Adipocyte (in vitro differentiated cells): Measurements from ENCODE around the gene HIRA.

Experiments
- DNase-seq: peaks from one replicate; pipeline ENCODE4 v3.0.0-alpha.2; 2015; ENCODE audit warnings: low read depth
- H3K27me3 ChIP-seq: replicated peaks from 2 replicates; pipeline ENCODE4 v1.7.0; 2013; ENCODE audit warnings: mild to moderate bottlenecking, low read length, moderate library complexity; ENCODE audit not compliant: control insufficient read depth, insufficient read depth
- H3K36me3 ChIP-seq: 2 replicates; pipeline ENCODE4 v1.7.0; 2013; ENCODE audit warnings: low read length, mild to moderate bottlenecking, moderate library complexity; ENCODE audit not compliant: control insufficient read depth, insufficient read depth, severe bottlenecking
- H3K4me1 ChIP-seq: 2 replicates; pipeline ENCODE4 v1.7.0; 2013; ENCODE audit warnings: mild to moderate bottlenecking, low read length, moderate library complexity; ENCODE audit not compliant: control insufficient read depth, insufficient read depth
- H3K4me3 ChIP-seq: 2 replicates; pipeline ENCODE4 v1.7.0; 2013; ENCODE audit warnings: mild to moderate bottlenecking, low read length, moderate library complexity
- H3K9ac ChIP-seq: 2 replicates; pipeline ENCODE4 v1.7.0; 2013; ENCODE audit warnings: mild to moderate bottlenecking, low read length, moderate library complexity
- H3K9me3 ChIP-seq: 2 replicates; pipeline ENCODE4 v1.7.0; 2013; ENCODE audit warnings: mild to moderate bottlenecking, low read length, moderate library complexity; ENCODE audit not compliant: control insufficient read depth

HIRA gene

DNA sequence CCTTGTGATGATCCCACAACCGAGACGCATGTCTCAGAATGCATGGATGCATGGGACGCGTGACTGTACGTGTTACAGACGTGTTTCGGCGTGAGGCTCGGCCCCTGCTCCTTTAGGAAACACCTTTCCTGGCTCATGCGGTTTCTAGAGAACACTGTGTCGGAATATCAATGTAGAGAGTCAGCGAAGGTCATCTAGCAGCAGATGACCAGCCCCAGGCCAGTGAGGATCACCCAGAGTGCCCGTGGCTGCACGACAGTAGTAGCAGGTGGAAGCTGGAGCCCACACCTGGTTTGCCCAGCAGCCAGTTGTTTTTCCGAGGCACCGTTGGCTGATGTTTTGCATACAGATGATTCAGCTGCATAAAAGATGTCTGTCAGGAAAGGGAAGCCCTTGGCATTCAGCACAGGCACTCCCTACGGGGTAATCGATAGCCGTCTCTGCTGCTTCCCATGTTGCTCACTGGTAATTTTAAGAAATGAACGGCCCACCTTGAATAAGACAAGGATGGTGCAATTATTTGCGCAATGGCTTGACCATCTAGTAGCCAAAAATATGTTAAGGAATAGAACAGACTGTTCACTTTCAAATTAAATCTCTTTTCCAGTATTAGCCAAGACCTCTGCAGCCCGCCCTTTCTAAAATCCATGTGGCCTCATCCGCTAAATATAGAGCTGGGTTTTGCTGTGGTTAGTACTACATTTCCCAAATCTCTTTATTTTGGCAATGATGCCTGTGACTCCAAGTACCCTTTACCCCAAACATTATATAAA, 138.9 kb downstream of the HIRA start:
- Histone ChIP-seq H3K9ac (peak overlapping the region; percentile 94), H3K4me3 (peak overlapping the region; percentile 83), H3K36me3 (no peaks in the 10 kb centered on the region), H3K9me3 (no peaks in the 10 kb centered on the region), H3K27me3 (no peaks in the 10 kb centered on the region), H3K4me1 (peaks cover 63% of the 10 kb centered on the region)
- DNase-seq, result peak; percentile 24

DNA sequence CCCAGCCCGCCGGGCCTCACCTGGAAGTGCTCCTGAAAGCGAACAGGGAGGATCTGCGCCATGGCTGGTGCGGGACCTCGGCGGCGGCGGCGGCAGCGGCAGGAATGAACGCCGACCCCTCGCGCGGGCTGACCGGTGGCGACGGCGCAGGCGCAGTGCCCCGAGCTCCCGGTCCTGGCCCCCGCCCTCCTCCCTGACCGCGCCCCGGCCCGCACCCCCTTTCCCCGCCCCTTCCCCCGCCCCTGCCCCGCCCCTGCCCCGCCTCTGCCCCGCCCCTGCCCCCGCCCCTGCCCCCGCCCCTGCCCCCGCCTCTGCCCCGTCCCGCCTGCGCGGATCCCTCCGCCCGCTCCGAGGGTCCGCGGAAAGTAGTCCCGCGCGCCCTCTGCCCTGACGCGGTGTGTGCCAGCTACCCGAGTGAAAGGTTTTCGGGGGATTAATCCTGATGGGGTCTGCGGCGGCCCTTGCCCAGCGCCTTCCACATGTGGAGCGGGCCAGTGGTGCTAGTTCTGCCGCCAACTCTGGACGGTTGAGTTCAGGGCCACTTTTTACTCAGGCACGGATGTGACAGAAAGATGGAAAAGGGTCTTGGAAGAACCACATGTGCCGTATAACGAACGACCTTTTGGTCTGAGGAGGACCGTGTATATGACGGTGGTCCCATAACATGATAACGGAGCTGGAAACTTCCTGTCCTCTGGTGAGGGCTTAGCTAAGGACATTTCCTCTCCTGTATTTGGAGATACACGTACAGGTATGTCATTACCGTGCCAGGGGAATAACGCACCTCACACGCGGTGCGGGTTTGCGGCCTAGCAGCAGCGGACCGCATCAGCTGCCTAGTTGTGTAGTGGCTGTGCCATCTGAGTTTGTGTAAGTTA, 139.7 kb downstream of the HIRA start, which contains the start of gene CLTCL1:
Gene CLTCL1, minus strand, starts transcription at position 140 of the 878 bp plus-strand sequence. Its CDS starts 78 bp downstream, at position 62.
- H3K4me3 ChIP-seq, result peak within 1 kb of the TSS; percentile 91
- H3K4me1 ChIP-seq, result peaks cover 70% of the 10 kb centered on the region
- H3K9me3 ChIP-seq, result no peaks in the 10 kb centered on the region
- peak within 1 kb of the TSS; percentile 94 for H3K9ac ChIP-seq
- H3K27me3 ChIP-seq, result no peaks in the 10 kb centered on the region
- peak; percentile 93 for DNase-seq
- no peaks in the 10 kb centered on the region for H3K36me3 ChIP-seq

DNA sequence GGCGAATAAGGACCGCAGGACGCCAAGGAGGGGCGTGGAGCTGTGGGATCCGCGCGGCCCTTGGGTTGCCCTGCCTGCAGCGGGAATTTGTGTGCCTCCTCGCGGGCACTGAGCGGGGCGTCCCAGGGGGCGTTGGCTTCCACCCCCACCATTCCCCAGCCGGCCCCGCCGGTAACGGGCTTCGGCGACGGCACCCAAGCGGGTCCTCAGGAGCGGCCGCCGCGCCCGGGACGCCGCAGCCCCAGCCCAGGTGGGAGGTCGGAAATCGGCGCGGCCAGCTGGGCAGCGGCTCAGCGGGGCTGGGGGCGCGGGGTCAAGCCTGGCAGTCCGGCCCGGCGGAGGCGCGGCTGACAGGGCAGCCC, 140.3 kb downstream of the HIRA start:
- peak overlapping the region; percentile 88 for H3K9ac ChIP-seq
- peaks cover 70% of the 10 kb centered on the region for H3K4me1 ChIP-seq
- no peaks in the 10 kb centered on the region for H3K27me3 ChIP-seq
- H3K4me3 ChIP-seq, result peak overlapping the region; percentile 91
- DNase-seq, result peak; percentile 73
- no peaks in the 10 kb centered on the region for H3K9me3 ChIP-seq
- H3K36me3 ChIP-seq, result peaks cover 3% of the 10 kb centered on the region

- Histone ChIP-seq H3K36me3 (peaks cover 3% of the 10 kb centered on the region), H3K4me1 (peaks cover 75% of the 10 kb centered on the region)
- DNase-seq, result peak; percentile 51
Observed at GRCh38 chr22:19290400-19291217, 140.9 kb downstream of the HIRA start.

GRCh38 chr22:19289475-19290161, 141.9 kb downstream of the HIRA start:
- H3K36me3 ChIP-seq, result peaks cover 3% of the 10 kb centered on the region
- peak overlapping the region; percentile 88 for H3K9ac ChIP-seq
- DNase-seq, result peak; percentile 55
- peaks cover 78% of the 10 kb centered on the region for H3K4me1 ChIP-seq
- no peaks in the 10 kb centered on the region for H3K9me3 ChIP-seq
- no peaks in the 10 kb centered on the region for H3K27me3 ChIP-seq
- H3K4me3 ChIP-seq, result peak overlapping the region; percentile 91

More at GRCh38 chr22:19290400-19291217, 140.9 kb downstream of the HIRA start:
- H3K9me3 ChIP-seq, result no peaks in the 10 kb centered on the region
- H3K27me3 ChIP-seq, result no peaks in the 10 kb centered on the region
- peak overlapping the region; percentile 88 for H3K9ac ChIP-seq
- H3K4me3 ChIP-seq, result peak overlapping the region; percentile 91

GRCh38 chr22:19287889-19288288, 143.6 kb downstream of the HIRA start:
- Histone ChIP-seq H3K9me3 (no peaks in the 10 kb centered on the region), H3K4me1 (peaks cover 65% of the 10 kb centered on the region), H3K9ac (no peak overlapping the region), H3K36me3 (peaks cover 3% of the 10 kb centered on the region), H3K4me3 (no peak overlapping the region), H3K27me3 (no peaks in the 10 kb centered on the region)
- DNase-seq, result peak; percentile 87

- Histone ChIP-seq H3K4me1 (peaks cover 61% of the 10 kb centered on the region), H3K27me3 (no peaks in the 10 kb centered on the region), H3K9me3 (no peaks in the 10 kb centered on the region), H3K36me3 (peaks cover 3% of the 10 kb centered on the region), H3K4me3 (no peak overlapping the region), H3K9ac (no peak overlapping the region)
- peak; percentile 24 for DNase-seq
Observed at GRCh38 chr22:19287076-19287707, 144.3 kb downstream of the HIRA start.

DNA sequence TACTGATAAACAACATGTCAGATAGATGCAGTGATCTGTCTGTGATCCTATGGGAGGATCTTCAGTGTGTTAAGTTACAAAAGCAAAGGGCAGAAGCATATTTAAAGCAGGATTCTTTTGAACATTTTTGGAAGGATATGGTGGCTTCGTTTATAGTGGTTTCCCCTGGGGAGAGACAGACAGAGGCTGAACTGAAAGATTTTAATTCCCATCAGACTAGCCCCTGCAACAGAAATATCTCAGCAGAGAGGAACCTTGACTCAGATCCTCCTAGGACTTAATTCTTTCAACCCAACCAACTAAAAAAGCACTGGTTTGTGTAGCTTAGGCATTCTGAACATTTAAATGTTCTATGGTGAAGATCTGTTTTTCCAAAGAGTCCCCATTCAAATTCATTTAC, 145.7 kb downstream of the HIRA start:
- Histone ChIP-seq H3K27me3 (no peaks in the 10 kb centered on the region), H3K4me1 (peaks cover 58% of the 10 kb centered on the region), H3K36me3 (peaks cover 3% of the 10 kb centered on the region), H3K9me3 (no peaks in the 10 kb centered on the region), H3K9ac (peak overlapping the region; percentile 3), H3K4me3 (peak overlapping the region; percentile 1)
- DNase-seq, result peak; percentile 8
